Esophagus muscularis mucosa (tissue), 4 donors: ENCODE results near the gene CSNK2A1. TPM values are rescaled to one million over a fixed set of nuclear protein-coding genes. Genes with fewer than 3 reads are reported as not detected.
A peak's percentile ranks its signal among the peaks of the same experiment; 100 is the strongest.

Source experiments
- DNase-seq: peaks from one replicate; pipeline ENCODE4 v3.0.0-alpha.2; 2017; ENCODE audit errors: extremely low spot score
- H3K27ac ChIP-seq, 4 donors: fragments of 200-600 bp; sonication (generic); replicated peaks in 1 of 4; 1 replicate in 3 of 4; 2 replicates in 1 of 4; pipeline ENCODE4 v1.5.1; 2016 to 2019; ENCODE audit warnings: mild to moderate bottlenecking in 1 of 4
- H3K27me3 ChIP-seq, 4 donors: fragments of 200-600 bp; sonication (generic); one replicate each; pipeline versions ENCODE4 v1.5.1 to v1.6.0; 2016 to 2019
- H3K36me3 ChIP-seq, 4 donors: fragments of 200-600 bp; sonication (generic); one replicate each; pipeline ENCODE4 v1.5.1; 2016 to 2019
- H3K4me1 ChIP-seq, 4 donors: fragments of 200-600 bp; sonication (generic); one replicate each; pipeline ENCODE4 v1.5.1; 2016 to 2019
- H3K4me3 ChIP-seq, 4 donors: fragments of 200-600 bp; sonication (generic); 1 replicate in 2 of 4; 2 replicates in 2 of 4; pipeline ENCODE4 v1.5.1; 2016 to 2019; ENCODE audit warnings: mild to moderate bottlenecking in 4 of 4, moderate library complexity in 1 of 4
- H3K9me3 ChIP-seq, 4 donors: fragments of 200-600 bp; sonication (generic); 1 replicate in 3 of 4; 2 replicates in 1 of 4; pipeline ENCODE4 v1.5.1; 2016 to 2019
- EP300 ChIP-seq: sonication (generic); formaldehyde crosslinking; IDR thresholded peaks from one replicate; pipeline ENCODE4 v1.6.1; 2017; ENCODE audit warnings: antibody characterized with exemption
- POLR2A ChIP-seq: fragments of 450-650 bp; IDR thresholded peaks from one replicate; pipeline ENCODE4 v1.6.1; 2017; ENCODE audit warnings: antibody characterized with exemption, moderate library complexity, mild to moderate bottlenecking, low read depth
- POLR2AphosphoS5 ChIP-seq, 2 donors: sonication (generic); formaldehyde crosslinking; IDR thresholded peaks; one replicate each; pipeline ENCODE4 v1.6.1; 2017; ENCODE audit warnings: antibody characterized with exemption in 2 of 2
- WGBS: methylation state at CpG from one replicate; pipeline ENCODE4 v1.1.5; 2018; 5-methylcytosine and 5-hydroxymethylcytosine counted together
- intact Hi-C: fragments of 100-400 bp; cut with DNase I; formaldehyde crosslinking; loops from one replicate; pipeline ENCODE4 v1.15.1; 2023
- total RNA-seq, 4 donors: library from RNA; depleted of rRNA; stranded (reverse); fragments of >200 nt; gene quantifications; one replicate each; pipeline versions ENCODE4 v1.1.0 to v1.2.1, GENCODE V29; 2016
- TF ChIP-seq, protein P1 (sequence below), 3 experiments: fragments of 200-600 bp in 2 of 3; fragments of 450-650 bp in 1 of 3; sonication (generic) in 2 of 3; IDR thresholded peaks; one replicate each; pipeline ENCODE4 v1.5.1; 2017 to 2019; ENCODE audit warnings: antibody characterized with exemption in 3 of 3, mild to moderate bottlenecking in 2 of 3, moderate library complexity in 1 of 3

The CSNK2A1 gene
- total RNA-seq, 4 donors from 2014 or later: 41.5 to 69.5 (median 53.6) TPM

DNA sequence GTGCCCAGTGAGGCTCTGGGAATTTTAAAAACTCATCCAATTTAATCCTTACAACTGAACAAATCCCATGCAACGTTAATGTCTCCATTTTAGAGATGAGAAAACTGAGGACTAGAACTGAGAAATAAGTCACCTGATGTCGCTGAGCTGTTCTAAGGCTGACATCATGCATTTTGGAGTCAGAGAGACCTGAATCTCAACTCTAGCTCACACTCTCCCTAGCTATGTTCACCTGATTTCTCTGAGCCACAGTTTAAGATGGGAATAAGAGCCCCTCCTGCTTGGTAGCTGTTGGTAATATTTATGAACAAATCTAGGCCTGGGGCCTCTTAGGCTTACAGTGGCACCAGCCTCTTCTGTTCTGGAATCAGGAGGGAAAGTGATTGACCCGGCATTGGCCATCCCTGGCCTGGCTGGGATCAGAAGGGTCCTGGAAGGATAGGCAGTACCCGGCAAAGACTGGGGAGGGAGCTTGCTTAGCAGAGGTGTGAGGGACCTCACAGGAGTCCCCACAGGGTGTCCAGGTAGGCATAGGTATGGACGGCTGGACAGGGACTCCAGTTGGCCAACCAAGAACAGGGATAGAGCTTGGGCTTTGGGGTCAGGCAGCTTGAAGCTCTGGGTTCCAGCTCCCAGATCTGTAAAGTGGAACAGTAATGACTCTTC is 18.8 kb upstream of the CSNK2A1 start:
- Histone ChIP-seq H3K27me3 (peaks cover 0 to 77% (median 4%) of the 10 kb centered on the region in 4 donors), H3K9me3 (no peaks in the 10 kb centered on the region), H3K4me3 (no peak overlapping the region), H3K36me3 (no peaks in the 10 kb centered on the region), H3K27ac (no peak overlapping the region), H3K4me1 (peaks cover 0 to 11% (median 1%) of the 10 kb centered on the region in 4 donors)
- 84% methylated on average over 5 of the region's 5 CpGs for WGBS
- DNase-seq: no peak
- intact Hi-C loops: loop anchor here (5.0 kb wide), 2 partner anchors 85 to 105 kb away; no protein-coding TSS in a partner anchor
- TF ChIP-seq POLR2AphosphoS5 (IDR thresholded peaks at IDR 0.05) (no peak), POLR2A (no peak), EP300 (no peak)
- TF ChIP-seq, protein P1, sequence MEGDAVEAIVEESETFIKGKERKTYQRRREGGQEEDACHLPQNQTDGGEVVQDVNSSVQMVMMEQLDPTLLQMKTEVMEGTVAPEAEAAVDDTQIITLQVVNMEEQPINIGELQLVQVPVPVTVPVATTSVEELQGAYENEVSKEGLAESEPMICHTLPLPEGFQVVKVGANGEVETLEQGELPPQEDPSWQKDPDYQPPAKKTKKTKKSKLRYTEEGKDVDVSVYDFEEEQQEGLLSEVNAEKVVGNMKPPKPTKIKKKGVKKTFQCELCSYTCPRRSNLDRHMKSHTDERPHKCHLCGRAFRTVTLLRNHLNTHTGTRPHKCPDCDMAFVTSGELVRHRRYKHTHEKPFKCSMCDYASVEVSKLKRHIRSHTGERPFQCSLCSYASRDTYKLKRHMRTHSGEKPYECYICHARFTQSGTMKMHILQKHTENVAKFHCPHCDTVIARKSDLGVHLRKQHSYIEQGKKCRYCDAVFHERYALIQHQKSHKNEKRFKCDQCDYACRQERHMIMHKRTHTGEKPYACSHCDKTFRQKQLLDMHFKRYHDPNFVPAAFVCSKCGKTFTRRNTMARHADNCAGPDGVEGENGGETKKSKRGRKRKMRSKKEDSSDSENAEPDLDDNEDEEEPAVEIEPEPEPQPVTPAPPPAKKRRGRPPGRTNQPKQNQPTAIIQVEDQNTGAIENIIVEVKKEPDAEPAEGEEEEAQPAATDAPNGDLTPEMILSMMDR (IDR thresholded peaks at IDR 0.05): no peak

DNA sequence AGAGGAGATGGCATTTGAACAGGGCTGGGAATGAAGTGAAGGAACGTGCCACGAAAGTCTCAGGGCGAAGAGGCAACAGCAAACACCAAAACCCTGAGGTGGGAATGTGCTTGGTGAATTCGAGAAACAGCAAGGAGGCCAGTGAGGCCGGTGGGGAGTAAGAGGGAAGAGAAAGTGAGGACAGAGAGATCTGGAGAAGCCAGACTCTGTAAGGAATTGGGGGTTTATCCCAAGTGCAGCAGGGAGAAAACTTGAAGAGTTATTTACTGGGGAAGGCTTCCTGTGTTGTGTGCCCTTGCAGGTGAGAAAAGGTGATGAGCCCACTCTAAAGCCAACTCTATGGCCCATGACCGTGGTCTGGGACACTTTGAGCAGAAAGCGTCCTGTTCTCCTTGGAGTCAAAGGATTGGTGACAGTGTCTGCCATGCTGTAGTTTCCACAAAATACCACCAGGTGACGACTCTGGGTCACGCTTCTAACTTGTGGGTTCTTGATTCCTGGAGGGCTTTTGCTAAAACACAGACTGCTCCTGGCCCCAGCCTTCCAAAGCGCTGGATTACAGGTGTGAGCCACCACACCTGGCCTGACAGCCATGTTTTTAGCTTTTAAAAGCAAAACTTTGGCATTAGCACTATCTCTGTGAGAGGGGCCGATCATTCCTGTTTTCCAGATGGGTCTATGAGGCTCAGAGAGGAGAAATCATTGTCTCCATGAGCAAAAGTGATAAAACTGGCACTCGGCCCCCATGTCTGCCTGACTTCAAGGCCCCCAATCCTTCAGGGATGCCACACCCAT is 18.0 kb upstream of the CSNK2A1 start:
- Histone ChIP-seq H3K4me3 (no peak overlapping the region), H3K4me1 (peaks cover 0 to 10% (median 1%) of the 10 kb centered on the region in 4 donors), H3K27ac (no peak overlapping the region), H3K27me3 (peaks cover 0 to 78% (median 4%) of the 10 kb centered on the region in 4 donors), H3K36me3 (no peaks in the 10 kb centered on the region), H3K9me3 (no peaks in the 10 kb centered on the region)
- intact Hi-C loops: loop anchor here (2.0 to 5.0 kb wide), 3 partner anchors 86 to 177 kb away; no protein-coding TSS in a partner anchor
- WGBS: 35% methylated on average over 12 of the region's 12 CpGs
- DNase-seq: no peak
- TF ChIP-seq, protein P1 (IDR thresholded peaks at IDR 0.05): peak; percentile 88 to 99 (median 89)
- TF ChIP-seq POLR2A: no peak

DNA sequence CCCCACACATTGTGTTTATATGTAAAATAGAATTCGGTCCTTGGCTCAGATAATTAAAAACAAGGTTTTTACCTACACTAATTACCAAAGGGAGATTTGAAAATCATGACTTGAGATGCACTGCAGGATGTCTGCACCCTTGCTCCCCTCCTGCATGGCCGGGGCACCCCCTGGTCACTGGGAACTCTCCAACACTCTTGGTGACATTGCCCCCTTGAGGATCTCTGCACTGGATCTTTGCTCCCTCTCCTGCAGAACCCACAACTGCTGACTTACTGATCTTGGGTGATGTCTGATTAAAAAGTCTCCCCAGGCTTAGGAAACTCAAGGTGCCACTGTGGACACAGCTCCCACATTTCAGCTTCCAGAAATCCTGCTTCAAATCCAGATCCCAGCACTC is 17.1 kb upstream of the CSNK2A1 start:
- Histone ChIP-seq H3K4me3 (no peak overlapping the region), H3K27me3 (peaks cover 0 to 76% (median 4%) of the 10 kb centered on the region in 4 donors), H3K27ac (no peak overlapping the region), H3K36me3 (no peaks in the 10 kb centered on the region), H3K4me1 (peaks cover 0 to 12% (median 1%) of the 10 kb centered on the region in 4 donors), H3K9me3 (no peaks in the 10 kb centered on the region)
- intact Hi-C loops: loop anchor here (2.0 to 5.0 kb wide), 3 partner anchors 87 to 178 kb away; no protein-coding TSS in a partner anchor
- DNase-seq: no peak
- TF ChIP-seq POLR2A (no peak), EP300 (no peak), POLR2AphosphoS5 (IDR thresholded peaks at IDR 0.05) (no peak)
- TF ChIP-seq, protein P1 (IDR thresholded peaks at IDR 0.05): no peak
- WGBS: 43% methylated on average over 2 of the region's 2 CpGs

DNA sequence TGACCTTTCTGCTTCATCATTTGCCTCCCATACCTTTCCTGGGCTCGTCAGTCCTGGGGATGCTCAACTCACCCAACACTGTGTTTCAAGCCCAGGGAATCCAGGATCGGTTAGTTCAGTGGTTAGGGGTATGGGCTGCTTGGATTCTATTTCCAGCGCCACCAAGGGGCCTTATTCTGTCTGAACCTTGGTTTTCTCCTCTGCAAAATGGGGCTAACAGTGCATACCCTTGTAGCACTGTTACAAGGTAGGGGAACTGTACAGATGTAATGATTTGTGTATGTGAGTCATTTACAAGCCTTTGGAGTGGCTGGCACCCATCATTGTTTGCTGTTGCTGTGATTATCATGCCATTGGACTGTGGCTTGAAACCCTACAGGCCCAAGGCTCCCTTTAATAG is 14.5 kb upstream of the CSNK2A1 start:
- TF ChIP-seq EP300 (no peak), POLR2AphosphoS5 (IDR thresholded peaks at IDR 0.05) (no peak), POLR2A (no peak)
- TF ChIP-seq, protein P1 (IDR thresholded peaks at IDR 0.05): no peak
- intact Hi-C loops: no loop called here
- Histone ChIP-seq H3K27me3 (peaks cover 0 to 82% (median 4%) of the 10 kb centered on the region in 4 donors), H3K36me3 (no peaks in the 10 kb centered on the region), H3K9me3 (no peaks in the 10 kb centered on the region), H3K27ac (no peak overlapping the region), H3K4me3 (no peak overlapping the region), H3K4me1 (peaks cover 0 to 12% (median 1%) of the 10 kb centered on the region in 4 donors)
- no peak for DNase-seq
- no CpG with 5 or more reads among the region's 3 CpGs for WGBS
